HG03103 (cell line): ENCODE data around the gene SFXN1.

Experiments used
- ATAC-seq: cut with Tn5 transposase; IDR thresholded peaks from one replicate; pipeline ENCODE4 v1.9.1; 2021; ENCODE audit warnings: low read depth; ENCODE audit not compliant: unreplicated experiment

SFXN1 gene

GRCh38 chr5:175535796-175536195 lies 57.4 kb downstream of the SFXN1 start:
- ATAC-seq = no peak

- no peak for ATAC-seq
Observed at GRCh38 chr5:175538576-175538975, 60.2 kb downstream of the SFXN1 start.

DNA sequence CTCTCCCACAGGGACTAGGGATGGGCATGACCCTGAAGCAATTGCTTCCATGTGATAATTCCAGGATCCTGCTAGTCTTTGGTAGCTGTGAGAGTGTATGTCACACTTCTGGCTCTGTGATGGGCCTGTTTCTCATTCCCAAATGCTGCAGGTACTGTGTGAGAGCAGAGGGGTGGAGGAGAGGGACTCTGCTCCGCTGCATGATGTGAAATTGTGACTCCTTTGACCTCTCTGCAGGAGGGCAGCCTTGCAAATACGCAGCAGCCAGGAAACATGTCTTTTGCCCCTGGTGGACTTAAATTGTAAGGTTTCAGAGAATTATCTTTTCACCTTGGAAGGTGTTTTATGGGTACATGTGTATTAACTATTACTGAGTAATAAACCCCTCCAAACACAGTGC lies 61.6 kb downstream of the SFXN1 start:
- ATAC-seq = no peak

GRCh38 chr5:175541264-175541663 lies 62.9 kb downstream of the SFXN1 start:
- ATAC-seq = no peak

DNA sequence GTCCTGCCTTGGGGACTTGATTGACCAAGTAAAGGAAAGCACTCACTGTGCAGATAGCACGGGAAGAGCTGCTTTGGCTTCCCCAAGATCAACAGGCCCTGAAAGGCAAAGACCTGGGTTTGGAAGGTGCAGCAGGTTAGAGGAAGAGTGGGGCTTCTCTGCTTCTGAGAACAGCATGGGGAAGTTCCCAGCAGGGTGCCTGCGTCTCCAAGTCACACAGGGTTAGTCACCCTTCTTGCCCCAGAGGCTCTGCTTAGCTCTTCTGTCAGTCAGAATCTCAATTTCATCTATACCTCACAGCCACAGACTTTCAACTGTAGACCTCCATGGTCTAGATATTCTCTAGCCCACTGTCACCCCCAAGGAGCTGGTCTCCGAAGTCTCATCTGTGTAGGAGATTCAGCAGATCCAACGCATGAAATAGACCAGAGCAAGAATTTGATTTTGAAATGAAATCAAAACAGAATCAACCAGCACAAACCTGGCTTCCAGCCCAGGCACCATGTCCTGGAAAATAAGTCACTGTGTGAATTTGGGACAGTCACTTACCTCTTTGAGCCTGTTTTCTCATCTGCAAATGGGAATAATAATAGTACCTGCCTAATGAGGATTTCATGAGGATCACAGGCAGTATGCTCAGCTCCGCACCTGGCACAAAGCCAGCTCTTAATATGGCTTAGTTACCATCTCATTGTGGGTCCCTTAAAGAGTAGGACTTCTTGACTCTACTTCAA lies 64.0 kb downstream of the SFXN1 start:
- no peak for ATAC-seq

DNA sequence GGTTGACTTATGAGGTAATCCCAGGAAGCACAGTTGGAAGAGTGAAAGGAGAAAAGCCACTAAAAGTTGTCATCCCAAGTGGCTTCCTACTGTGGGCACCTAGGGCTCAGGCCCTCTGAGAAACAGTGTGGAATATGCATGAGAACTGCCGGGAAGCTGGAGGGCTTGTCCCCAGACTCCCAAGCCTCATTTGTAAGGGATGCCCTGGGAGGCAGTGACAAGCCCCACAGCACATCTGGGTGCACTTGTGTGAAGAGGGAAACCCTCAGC lies 64.5 kb downstream of the SFXN1 start:
- no peak for ATAC-seq

DNA sequence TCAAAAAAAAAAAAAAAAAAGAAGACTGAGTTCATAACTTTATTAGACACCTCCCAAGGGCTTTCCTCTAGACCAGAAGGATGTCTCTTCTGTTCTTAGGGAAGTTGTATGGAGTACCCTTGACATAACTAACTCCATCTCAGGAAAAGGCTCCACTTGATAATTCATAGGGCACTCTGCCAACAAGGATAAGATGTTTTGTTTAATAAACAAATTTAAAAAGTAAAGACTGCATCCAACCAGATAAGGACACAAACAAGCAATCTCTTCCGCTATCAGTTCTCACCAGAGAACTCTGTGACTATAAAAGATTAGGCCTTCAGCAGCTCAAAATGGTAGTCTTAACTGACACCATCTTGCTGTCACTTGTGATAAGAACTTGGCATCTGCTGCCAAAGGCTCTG lies 65.8 kb downstream of the SFXN1 start:
- no peak for ATAC-seq

- no peak for ATAC-seq
Observed at GRCh38 chr5:175544586-175544985, 66.2 kb downstream of the SFXN1 start.

DNA sequence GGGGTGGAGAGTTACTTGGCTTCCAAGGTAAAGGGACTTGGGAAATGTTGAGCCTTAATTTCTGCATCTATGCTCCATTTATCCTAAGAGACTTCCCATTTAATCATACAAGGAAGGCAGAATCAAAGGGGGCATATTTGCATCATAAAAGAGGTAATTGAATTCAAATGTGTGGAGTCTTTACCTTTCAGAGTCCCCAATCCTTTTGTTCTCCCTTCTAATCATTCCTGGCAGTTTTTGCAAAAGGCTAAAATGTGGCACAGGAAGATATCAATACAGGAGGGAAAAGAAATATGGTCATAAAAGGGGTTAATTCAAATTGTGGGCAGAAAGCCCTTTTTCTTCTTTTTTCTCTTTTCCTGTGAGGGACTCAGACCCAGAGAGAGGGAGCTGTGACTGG lies 69.5 kb downstream of the SFXN1 start:
- ATAC-seq = no peak

DNA sequence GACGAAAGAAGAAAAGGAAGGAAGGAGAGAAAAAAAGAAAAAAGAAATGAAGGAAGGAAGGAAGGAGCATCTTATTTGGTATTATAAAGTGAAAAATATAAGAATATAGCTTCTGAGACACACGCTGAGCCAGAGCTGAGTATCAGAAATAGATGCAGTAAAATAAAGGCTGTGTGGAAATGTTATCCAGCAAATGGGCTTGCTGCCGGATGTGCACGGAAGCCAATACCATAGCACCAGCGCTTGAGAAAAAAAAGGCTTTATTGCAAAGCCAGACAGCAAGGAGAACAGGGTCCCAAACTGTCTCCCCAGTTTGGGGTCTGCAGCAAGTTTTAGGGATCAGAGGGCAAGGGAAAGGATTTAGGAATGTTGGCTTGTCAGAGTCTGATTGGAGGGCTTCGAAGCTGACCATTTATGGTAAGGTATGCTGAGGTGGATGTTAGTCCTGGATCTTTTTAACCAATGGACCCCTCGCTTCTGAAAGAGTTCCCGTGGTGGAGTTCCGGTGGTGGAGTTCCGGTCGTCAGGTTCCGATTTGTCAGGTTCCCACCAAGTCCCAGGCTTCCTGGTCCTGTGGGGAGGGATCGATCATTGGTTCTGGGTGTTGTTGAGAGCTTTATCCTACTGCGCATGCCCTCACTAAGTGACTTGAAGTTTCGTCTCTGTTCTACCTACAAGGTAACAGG lies 70.4 kb downstream of the SFXN1 start:
- ATAC-seq = no peak

DNA sequence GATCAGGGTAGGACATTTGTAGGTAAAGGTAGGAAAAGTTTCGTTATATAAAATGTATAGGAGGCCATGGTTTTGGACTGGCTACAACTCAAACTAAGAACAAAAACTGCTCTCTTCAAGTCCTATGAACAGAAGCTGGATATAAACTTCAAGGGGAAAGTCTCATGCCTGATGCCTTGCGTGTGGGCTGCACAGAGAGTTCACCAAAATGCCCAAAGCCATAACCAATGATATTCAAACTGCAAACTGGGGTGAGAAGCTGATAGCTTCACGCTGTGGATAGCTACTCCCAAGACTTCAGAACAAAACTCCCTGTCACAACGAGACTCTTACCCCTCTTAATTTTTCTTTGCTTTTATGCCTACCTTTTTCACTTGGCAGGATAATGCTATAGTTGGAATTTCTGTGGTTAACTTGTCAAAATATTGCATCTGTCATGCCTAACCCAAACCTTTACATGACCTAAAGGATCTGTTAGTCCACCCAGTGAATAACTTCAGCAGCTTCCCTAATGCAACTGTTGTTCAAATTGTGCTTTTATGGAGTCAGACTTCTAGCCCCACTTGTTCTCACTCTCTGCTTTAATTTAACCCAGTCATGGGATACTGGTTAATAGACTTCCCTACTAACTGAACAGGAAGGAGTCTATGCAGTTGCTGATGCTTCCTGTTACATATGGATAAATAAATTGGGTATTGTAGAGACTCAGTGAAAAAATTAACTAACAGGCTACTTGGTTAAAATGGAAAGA lies 71.9 kb downstream of the SFXN1 start:
- no peak for ATAC-seq

GRCh38 chr5:175551266-175551665 lies 72.9 kb downstream of the SFXN1 start:
- no peak for ATAC-seq

- no peak for ATAC-seq
Observed at GRCh38 chr5:175554296-175554695, 75.9 kb downstream of the SFXN1 start.

DNA sequence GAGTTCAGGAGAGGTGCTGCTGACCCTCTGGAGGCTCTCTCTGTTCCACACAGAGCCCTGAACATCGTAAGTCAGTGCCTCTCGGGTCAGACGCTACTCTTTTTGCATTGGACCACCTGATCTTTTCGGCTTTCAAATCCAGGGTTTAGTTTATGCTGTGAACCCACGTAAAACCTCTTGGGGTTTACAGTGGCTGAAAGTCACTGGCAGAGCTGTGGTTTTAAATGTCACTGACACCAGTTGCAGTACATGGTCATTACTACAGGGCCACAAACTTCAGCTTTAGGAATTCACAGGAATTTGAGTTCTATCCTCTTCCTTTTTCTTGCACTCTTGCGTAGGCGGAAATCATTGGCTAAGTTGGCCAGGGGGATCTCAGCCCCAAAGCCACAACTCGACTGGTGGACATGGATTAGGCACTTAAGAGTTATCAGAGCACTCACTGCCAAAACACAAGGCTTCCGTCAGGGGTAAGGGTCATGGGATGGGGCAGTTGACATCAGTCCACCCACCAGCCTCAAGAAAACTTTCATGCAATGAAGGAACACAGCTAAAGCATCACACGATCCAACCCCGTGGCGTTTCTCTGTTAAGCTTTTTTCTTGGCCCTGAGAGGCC lies 76.9 kb downstream of the SFXN1 start:
- ATAC-seq = no peak

- ATAC-seq = no peak
Observed at GRCh38 chr5:175556794-175557193, 78.4 kb downstream of the SFXN1 start.

- no peak for ATAC-seq
Observed at GRCh38 chr5:175557778-175558177, 79.4 kb downstream of the SFXN1 start.

GRCh38 chr5:175558801-175559480 lies 80.6 kb downstream of the SFXN1 start:
- ATAC-seq = no peak

GRCh38 chr5:175560011-175560410 lies 81.7 kb downstream of the SFXN1 start:
- no peak for ATAC-seq

DNA sequence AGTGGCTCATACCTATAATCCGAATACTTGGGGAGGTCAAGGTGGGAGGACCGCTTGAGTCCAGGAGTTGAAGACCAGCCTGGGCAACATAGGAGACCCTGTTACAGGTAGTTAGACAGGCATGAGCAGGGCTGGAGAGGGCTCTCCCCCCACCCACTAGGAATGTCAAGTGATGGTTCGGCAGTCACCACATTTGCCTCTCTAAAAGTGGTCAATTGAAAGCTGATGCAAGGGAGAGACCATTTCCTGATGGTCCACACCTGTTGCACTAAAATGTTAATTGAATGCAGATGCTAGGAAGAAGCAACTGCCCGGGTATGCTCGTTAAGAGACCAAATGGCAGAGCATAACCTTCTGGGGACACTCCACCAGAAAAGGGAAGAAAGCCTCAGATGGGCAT lies 82.7 kb downstream of the SFXN1 start:
- ATAC-seq = no peak

- ATAC-seq = no peak
Observed at GRCh38 chr5:175564716-175565115, 86.4 kb downstream of the SFXN1 start.

DNA sequence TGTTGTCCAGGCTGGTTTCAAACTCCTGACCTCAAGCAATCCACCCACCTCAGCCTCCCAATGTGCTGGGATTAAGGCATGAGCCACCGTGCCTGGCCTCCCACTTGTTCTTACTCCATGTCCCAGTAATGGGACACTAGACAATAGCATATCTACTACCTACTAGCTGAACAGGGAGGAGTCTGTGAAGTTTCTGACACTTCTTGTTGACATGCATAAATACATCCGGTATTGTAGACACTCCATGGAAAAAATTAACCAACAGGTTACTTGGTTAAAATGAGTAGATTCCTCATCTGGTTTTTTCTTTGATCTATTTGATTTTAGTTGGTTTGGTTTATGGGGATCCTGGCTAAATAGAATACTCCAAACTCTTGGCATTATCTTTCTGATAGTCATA lies 88.3 kb downstream of the SFXN1 start:
- no peak for ATAC-seq
